Inflammatory macrophage (primary cell): ENCODE data around the gene INIP.
A peak's percentile ranks its signal among the peaks of the same experiment; 100 is the strongest.
"Not testable (repeated sequence)": the region's sequence is repeated elsewhere in the genome, so short reads cannot be mapped to it uniquely, and the experiment has no call there.

Experiments used
- DNase-seq, 2 donors: peaks; one replicate each; pipeline ENCODE4 v3.0.0-alpha.2; 2020 to 2022

Gene INIP

DNA sequence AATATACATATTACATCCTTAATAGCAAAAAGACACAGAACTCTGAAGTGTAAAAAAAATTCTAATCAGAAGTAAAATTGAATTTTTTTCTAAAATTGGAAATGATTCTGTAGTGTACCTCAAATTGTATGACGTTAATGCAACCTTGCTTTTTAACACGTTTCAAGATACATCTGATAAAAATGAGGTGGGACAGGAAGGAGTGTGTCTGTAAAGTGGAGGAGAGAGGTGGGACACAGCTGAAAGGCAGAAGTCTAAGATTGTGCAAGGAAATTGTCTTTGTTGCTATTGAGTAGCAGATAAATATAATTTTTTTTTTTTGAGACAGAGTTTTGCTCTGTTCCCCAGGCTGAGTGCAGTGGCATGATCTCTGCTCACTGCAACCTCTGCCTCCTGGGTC lies 17.0 kb upstream of the INIP start:
- DNase-seq, result no peak

DNA sequence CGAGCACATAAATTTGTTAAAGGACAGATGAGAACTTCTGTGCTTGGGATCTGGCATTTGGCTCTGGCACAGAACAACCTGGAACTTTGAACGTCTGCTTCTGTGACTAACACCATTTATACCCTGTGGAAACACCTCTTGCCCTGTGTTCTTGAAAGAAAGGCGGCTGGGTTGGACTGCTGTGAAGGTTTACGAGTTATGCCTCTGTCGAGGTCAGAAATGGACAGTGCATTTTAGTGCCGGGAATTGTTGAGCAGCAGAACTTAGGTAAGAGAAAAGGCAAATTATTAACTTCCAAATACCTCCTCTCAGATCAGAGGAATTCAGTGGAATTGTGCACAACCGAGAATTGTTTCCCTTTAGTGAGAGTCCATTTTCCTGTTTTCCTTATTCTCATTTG lies 14.1 kb upstream of the INIP start:
- DNase-seq, result no peak

DNA sequence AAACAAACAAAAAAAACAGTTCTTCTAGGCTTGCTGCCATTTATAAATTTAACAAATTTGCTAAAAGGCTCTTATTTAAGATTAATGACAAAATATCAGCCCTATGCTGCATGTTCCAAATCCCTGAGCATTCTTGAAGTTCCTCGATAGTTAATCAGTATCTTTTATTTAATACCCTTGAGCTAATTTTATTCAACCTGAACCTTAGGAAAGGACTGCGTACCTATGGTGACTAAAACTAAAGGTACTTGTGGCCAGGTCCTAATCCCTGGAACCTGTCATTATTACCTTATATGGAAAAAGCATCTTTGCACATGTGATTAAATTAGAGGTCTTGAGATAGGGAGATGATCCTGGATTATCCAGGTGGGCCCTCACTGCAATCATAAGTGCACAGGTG lies 10.5 kb upstream of the INIP start:
- no peak for DNase-seq

DNA sequence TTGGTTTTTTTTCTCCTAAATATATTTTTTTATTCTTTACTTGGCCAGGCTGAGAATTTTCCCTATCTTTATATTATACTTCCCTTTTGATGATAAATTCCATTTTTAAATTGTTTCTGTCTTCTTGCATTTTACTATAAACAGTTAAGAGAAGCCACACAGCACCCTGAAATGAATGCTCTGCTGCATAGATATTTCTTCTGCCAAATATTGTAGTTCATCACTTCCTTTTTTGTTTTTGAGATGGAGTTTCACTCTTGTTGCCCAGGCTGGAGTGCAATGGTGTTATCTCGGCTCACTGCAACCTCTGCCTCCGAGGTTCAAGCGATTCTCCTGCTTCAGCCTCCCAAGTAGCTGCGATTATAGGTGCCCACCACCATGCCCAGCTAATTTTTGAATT lies 8.5 kb upstream of the INIP start:
- DNase-seq, result peak in 1 of 2 donors; percentile 22

DNA sequence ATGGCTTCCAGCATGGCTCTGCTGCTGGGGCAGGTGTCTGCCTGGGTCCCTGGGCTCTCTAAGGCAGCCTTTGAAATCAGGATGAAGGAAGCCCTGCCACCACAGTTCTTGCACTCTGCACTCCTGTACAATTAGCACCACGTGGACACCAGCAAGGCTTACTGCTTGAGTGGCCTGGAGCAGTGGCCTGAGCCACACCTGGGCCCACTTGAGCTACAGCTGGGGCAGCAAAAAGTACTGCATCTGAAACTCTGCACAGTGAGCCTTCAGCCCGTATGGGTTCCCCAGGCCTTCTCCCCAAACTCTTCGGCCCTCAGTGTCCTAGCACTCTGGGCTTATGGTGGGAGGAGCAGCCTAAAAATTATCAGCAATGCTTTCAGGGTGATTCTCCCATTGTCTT lies 8.0 kb upstream of the INIP start:
- DNase-seq, result no peak

- DNase-seq, result not testable (repeated sequence)
Observed at GRCh38 chr9:112722749-112723148, 4.8 kb upstream of the INIP start.

GRCh38 chr9:112720113-112720780 lies 2.3 kb upstream of the INIP start:
- no peak for DNase-seq

- DNase-seq, result no peak
Observed at GRCh38 chr9:112719696-112720095, 1.8 kb upstream of the INIP start.

DNA sequence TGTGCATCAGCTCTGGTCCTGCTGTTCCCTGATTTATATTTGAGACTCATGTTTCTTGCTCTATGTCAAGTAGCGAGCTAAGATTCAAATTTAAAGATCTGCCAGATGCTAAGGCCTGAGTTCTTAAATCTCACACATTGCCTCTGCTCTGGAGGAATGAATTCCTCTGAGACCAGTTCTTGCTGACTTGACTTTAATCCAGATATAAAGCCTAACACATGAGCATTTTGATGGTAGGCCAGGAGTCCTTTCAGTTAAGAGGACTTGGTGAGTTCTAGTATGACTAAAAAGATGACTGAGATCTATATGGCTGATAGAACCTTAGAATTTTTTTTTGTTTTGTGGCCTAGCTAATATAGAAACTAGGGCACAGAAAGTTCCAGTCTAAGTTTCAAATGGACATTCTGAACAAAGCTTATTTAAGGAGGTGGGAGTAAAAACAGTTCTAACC lies 1.3 kb upstream of the INIP start:
- DNase-seq, result no peak

- DNase-seq, result no peak
Observed at GRCh38 chr9:112712678-112713077, 5.2 kb downstream of the INIP start.

DNA sequence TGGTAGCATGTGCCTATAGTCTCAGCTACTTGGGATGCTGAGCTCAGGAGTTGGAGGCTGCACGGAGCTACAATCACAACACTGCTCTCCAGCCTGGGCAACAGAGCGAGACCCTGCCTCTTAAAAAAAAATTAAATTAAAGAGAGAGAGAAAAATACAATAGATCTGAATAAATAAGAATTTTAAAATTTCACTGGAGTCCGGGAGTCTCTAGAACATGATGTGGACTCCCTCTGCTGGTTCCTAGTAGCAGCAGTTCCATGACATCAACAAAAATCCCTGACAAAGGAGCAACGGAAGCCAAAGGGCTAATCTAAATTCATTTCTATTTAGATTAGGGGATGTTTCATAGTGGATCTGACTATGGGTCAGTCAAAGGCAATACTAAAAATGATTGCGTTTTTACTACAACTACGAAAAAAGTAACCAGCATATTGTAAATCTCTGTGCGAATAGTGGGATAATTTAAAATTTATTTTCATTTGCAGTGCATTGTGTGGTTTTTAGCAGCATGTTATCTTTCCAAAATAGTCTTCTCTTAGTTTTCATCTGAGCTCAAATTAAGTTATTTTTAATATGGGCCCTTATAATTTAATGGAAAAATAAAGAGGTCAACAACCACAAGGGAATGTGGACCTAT lies 6.7 kb downstream of the INIP start:
- DNase-seq, result peak; percentile 25 to 30

DNA sequence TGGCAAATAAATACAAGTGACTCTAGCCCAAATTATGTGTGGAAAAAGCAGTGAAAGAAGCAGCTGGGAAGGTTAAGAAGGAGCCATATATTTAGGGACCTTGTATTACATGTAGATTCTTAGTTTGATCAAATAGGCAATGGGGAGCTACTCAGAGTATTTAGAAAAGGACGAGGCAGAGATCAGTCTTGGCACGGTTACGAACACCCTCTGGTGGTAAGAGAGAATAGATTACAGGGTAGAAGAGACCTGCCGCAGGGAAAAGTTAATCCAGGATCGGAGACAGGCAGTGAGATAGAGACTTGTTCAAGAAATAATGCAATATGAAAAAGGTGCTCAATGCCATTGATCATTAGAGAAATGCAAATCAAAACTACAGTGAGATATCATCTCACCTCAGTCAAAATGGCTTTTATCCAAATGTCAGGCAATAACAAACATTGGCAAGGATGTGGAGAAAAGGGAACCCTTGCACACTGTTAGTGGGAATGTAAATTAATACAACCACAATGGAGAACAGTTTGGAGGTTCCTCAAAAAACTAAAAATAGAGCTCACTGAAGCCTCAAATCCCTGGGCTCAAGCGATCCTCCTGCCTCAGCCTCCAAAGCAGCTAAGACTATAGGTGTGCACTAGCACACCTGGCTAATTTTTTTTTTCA lies 12.0 kb downstream of the INIP start:
- no peak for DNase-seq

DNA sequence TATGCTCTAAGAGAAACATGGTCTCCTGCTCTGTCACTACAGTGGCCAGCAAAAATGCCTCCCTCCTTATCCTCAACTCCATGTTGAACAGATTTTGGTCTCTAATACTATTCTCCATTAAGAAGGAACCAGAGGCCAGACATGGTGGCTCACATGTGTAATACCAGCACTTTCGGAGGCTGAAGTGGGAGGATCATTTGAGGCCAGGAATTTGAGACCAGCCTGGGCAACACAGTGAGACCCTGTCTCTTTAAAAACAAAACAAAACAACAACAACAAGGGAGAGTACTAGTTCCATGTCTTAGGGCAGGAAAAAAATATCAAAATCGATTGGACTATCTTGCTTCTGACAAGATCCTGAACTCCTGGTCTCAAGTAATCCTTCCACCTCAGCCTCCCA lies 14.6 kb downstream of the INIP start:
- no peak for DNase-seq

DNA sequence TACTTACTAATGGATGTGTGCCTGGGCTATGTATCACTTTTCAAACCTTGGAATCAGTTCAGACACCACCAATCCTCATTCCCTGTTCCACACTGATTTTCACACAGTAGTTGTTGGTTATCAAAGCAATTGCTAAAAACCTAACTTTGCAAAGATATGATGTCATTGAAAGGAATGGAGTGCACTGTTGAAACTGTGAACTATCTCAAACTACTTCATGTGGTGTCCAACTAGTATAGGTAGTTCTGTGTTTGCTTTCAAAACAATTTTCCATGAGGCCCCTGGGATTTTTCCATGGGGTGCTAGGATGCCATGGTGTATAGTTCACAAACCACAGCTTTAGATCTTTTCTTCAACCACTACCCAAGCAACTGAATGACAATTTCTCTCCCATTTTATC lies 17.8 kb downstream of the INIP start:
- no peak for DNase-seq

DNA sequence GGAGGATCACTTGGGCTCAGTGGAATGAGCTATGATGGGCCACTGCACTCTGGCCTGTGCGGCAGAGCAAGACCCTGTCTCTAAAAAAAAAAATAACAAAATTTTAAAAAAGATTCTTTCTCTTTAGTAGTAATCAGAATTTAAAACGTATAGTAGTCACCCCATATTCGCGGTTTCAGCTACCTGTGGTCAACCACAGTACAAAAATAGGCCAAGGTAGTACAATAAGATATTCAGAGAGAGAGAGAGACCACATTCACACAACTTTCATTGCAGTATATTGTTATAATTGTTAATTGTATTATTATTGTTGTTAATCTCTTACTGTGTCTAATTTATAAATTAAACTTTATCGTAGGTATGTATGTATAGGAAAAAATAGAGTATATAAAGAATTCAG lies 18.7 kb downstream of the INIP start:
- DNase-seq, result no peak

GRCh38 chr9:112696461-112696860 lies 21.5 kb downstream of the INIP start:
- no peak for DNase-seq

GRCh38 chr9:112694706-112695555 lies 23.0 kb downstream of the INIP start:
- no peak for DNase-seq

DNA sequence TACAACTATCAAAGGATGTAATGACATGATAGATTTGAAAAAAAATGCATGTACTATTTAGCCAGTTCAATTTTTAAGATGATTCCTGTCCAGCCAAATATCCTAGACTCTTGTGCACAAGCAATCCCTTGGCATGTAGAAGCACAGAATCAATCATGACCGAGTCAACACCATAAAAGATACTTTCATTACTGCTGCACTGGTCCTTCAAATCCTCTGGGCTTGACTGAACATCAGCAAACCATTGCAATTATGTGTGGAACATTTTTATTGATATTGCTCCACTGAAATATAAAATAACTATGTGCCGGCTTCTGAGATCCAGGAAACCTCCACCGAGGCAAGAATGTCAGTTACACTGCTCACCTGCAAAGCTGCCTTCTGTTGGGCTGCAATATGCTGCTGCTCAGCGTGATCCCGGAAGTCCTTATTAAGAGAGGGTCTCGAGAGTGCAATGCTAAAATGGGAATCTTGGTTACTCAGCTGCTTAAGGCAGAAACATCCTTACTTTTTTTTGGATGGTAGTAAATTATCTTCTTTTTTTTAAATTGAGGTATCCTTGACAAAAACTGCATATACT lies 28.7 kb downstream of the INIP start:
- no peak for DNase-seq

DNA sequence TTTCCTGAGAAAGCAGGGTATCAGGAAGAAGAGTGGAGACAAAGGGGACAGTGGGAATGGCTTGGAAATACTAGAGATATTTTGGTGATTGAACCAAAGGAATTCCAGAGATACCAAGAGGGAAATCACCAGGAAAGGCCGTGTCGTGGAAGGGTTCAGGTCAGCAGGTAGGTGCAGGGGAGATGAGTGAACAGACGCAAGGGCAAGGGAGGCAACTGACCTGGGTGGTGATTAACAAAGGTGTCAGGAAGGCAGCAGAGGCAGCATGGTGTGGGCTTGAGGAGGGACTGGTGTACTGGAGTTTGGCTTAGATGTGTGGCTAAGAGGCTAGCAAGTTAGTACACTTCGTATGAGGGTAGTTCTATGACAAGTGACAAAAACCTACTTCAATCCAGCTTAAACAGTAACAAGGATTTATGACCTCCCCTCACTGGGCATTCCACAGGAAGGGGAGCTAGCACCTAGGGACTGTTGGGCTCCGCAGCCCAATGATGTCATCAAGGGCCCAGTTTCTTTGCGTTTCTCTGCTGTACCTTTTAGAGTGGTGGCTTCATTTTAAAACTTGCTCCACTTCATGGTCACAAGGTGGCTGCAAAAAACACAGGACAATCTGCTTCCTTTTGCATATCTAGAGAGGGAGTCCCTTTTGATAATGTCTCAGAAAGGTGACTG lies 37.0 kb downstream of the INIP start:
- DNase-seq, result no peak

- no peak for DNase-seq
Observed at GRCh38 chr9:112677040-112677439, 40.9 kb downstream of the INIP start.

DNA sequence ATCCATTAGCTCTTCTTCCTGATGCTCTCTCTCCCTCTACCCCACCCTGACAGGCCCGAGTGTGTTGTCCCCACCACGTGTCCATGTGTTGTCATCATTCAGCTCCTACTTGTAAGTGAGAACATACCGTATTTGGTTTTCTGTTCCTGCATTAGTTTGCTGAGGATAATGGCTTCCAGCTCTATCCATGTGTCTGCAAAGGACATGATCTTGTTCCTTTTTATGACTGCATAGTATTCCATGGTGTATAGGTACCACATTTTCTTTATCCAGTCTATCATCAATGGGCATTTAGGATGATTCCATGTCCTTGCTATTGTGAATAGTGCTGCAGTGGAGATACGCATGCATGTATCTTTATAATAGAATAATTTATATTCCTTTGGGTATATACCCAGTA lies 44.7 kb downstream of the INIP start:
- DNase-seq, result not testable (repeated sequence)

- DNase-seq, result no peak
Observed at GRCh38 chr9:112670991-112671625, 46.8 kb downstream of the INIP start.
